Muscle of leg (tissue), 16 donors: ENCODE measurements around the gene KIAA2012. TPM values are rescaled to one million over a fixed set of nuclear protein-coding genes. Genes with fewer than 3 reads are reported as not detected.

ENCODE experiments used
- DNase-seq: peaks from one replicate; pipeline ENCODE4 v3.0.0; 2013
- H3K27ac ChIP-seq: one replicate; pipeline ENCODE4 v1.5.1; 2013; ENCODE audit warnings: mild to moderate bottlenecking, low read length, control low read depth
- H3K27me3 ChIP-seq: one replicate; pipeline ENCODE4 v1.6.1; 2013; ENCODE audit warnings: low read length; ENCODE audit not compliant: control insufficient read depth, insufficient read depth
- H3K36me3 ChIP-seq: one replicate; pipeline ENCODE4 v1.6.1; 2013; ENCODE audit warnings: low read length; ENCODE audit not compliant: control insufficient read depth, insufficient read depth
- H3K4me1 ChIP-seq: one replicate; pipeline ENCODE4 v1.6.1; 2013; ENCODE audit warnings: low read length; ENCODE audit not compliant: control insufficient read depth, insufficient read depth
- H3K4me3 ChIP-seq: one replicate; pipeline ENCODE4 v1.5.1; 2013; ENCODE audit warnings: low read length, control low read depth
- H3K9me3 ChIP-seq: replicated peaks from 2 replicates; pipeline ENCODE4 v1.6.1; 2013; ENCODE audit warnings: low read depth, low read length; ENCODE audit not compliant: control insufficient read depth
- WGBS: methylation state at CpG from one replicate; pipeline ENCODE4 v1.1.5; 2013; ENCODE audit warnings: missing lambda C conversion rate; ENCODE audit not compliant: insufficient coverage; 5-methylcytosine and 5-hydroxymethylcytosine counted together
- long read RNA-seq, 11 donors: transcript quantifications; one replicate each; lab custom pipeline, GENCODE V29; 2026
- polyA plus RNA-seq, 8 donors: library from polyadenylated mRNA; unstranded; fragments of 120-200 nt; gene quantifications; one replicate each; pipeline versions ENCODE4 v1.2.1 to v1.2.3, GENCODE V29; 2013; ENCODE audit warnings: inconsistent platforms in 1 of 8, low replicate concordance in 1 of 8; ENCODE audit not compliant: insufficient read length in 8 of 8, insufficient read depth in 1 of 8
- total RNA-seq: library from RNA; stranded (reverse); fragments of 120-200 nt; gene quantifications from one replicate; pipeline ENCODE4 v1.2.4, GENCODE V29; 2013

Gene KIAA2012
- total RNA-seq, result 0.31 TPM
- under 1 TPM; 0.14 to 0.75 (median 0.22) TPM for polyA plus RNA-seq
- long read RNA-seq, donor 1, result 0 reads
- long read RNA-seq, donor 2, result 0 reads
- long read RNA-seq, donor 3, partial matches to known transcripts, result 153 of 153 reads
- long read RNA-seq, donor 3, other reads (novel, unspliced or antisense), result 0 of 153 reads
- long read RNA-seq, donor 4, result 0 reads
- long read RNA-seq, donor 5, result 0 reads
- long read RNA-seq, donor 6, result 0 reads
- long read RNA-seq, donor 7, result 0 reads
- long read RNA-seq, donor 8, result 0 reads
- long read RNA-seq, donor 9, result 0 reads
- long read RNA-seq, donor 10, result 0 reads
- long read RNA-seq, donor 11, result 0 reads

DNA sequence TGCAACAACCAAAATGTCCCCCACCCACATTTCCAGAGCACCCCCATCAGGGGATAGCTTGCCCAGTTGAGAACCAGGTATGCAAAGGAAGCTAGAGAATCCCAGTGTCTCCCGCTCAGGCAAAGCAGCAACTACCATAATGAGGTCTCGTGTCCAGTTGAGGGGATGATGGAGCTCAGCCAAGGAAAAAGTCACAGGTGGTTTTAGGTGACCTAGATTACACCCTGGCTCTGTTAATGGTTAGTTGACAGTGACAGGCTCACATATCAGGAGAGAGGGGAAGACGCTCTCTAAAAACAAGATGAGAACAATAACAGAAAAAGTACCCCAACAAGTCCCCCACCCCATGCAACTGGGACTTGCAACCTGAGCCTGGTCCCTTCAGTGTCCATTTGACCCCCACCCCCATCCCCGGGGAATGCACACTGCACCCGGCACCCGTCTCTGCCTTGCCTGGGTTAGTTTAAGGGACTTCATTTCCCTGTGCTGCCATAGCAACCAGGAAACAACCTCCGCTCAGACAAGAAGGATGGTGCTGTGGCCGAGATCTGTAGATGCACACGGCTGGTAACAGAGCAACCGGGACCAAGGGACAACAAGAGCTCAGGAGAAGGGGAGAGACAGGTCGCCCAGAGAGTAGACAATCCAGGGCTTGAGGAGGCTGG, at the start of gene KIAA2012:
Gene KIAA2012 (plus strand): TSS at position 519 of the 665 bp plus-strand sequence. CDS start 373 bp downstream, outside the sequence.
- peak; percentile 33 for DNase-seq
- H3K27ac ChIP-seq, result no peak within 1 kb of the TSS
- no peaks in the 10 kb centered on the region for H3K36me3 ChIP-seq
- H3K4me1 ChIP-seq, result peaks cover 8% of the 10 kb centered on the region
- H3K9me3 ChIP-seq, result no peaks in the 10 kb centered on the region
- H3K4me3 ChIP-seq, result no peak within 1 kb of the TSS
- 36% methylated on average over 6 of the region's 11 CpGs for WGBS
- no peaks in the 10 kb centered on the region for H3K27me3 ChIP-seq

DNA sequence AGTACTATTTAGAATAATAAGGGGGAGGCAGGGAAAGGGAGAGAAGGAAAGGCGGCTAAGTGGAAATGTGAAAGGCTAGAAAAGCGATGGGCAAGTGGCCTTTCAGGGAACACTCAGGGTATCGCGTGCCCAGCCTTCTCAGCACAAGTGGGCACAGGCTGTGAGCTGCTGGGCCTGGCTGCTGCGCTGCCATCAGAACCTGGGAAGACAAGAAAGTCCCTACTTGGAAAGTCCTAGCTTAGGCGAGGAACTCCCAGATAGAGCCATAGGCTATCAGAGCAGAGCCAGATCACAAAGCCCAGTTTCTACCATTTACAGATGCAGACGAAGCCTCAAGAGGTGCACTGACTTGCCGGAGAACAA, 49.2 kb upstream of the KIAA2012 start:
- DNase-seq, result no peak
- Histone ChIP-seq H3K27me3 (no peaks in the 10 kb centered on the region), H3K27ac (peak overlapping the region; percentile 9), H3K9me3 (no peaks in the 10 kb centered on the region), H3K4me3 (no peak overlapping the region), H3K36me3 (no peaks in the 10 kb centered on the region), H3K4me1 (peaks cover 18% of the 10 kb centered on the region)
- 57% methylated on average over 7 of the region's 8 CpGs for WGBS

DNA sequence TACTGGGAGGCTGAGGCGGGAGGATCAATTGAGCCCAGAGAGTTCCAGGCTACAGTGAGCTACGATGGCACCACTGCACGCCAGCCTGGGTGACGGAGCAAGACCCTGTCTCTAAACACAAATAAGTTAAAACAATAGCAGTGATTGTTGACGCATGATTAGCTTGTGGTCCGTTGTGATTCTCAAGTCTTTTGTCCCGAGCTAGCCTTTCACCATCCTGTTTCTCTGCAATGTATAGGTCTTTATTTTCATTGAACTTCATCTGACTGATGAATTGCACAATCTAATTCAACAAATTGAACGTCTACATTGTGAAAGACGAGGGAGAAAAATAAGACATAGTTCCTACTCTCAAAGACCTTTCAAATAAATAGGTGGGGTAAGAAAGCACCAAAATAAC, 48.2 kb upstream of the KIAA2012 start:
- DNase-seq, result no peak
- H3K27me3 ChIP-seq, result no peaks in the 10 kb centered on the region
- no peak overlapping the region for H3K27ac ChIP-seq
- no peak overlapping the region for H3K4me3 ChIP-seq
- H3K36me3 ChIP-seq, result no peaks in the 10 kb centered on the region
- H3K9me3 ChIP-seq, result no peaks in the 10 kb centered on the region
- 100% methylated on average over 3 of the region's 9 CpGs for WGBS
- H3K4me1 ChIP-seq, result peaks cover 18% of the 10 kb centered on the region

DNA sequence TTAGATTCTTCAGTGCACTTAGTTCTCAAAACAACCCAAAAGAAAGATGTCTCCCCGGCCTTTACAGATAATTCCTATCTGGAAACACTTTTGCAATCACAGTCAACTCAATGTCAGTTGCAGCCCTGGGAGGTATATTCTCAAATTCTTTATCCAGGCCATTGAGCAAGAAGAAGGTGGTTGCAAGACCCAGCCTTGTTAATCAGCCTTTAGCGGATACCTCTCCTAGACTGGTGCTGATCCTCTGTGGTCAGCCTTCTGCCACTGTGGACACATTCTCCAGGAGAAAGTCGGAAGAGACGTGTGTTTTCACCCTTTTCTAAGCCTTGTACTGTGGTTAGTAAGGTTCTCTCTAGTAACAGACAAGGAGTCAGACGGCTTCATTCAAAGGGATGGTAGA, 47.2 kb upstream of the KIAA2012 start:
- no peak for DNase-seq
- Histone ChIP-seq H3K4me3 (no peak overlapping the region), H3K9me3 (no peaks in the 10 kb centered on the region), H3K36me3 (no peaks in the 10 kb centered on the region), H3K27me3 (no peaks in the 10 kb centered on the region), H3K4me1 (peaks cover 13% of the 10 kb centered on the region), H3K27ac (no peak overlapping the region)
- WGBS, result 80% methylated on average over 1 of the region's 5 CpGs

DNA sequence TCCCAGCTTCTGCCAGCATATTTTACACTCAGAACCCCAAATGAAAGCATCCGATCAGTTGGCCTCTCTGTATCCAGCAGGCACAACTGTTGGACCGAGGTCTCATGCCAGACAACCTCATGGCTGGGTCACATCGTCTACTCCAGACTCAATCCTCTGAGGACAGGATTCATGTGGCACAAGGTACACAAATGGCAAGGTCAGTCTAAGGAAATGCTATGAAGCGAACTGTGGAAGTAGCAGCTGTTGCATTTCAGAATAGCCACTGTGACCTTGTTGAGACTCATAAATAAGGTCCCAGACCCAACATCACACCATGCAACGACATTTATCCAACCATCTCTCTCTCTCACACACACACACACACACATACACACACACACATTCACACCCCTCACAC, 46.5 kb upstream of the KIAA2012 start:
- Histone ChIP-seq H3K9me3 (no peaks in the 10 kb centered on the region), H3K27ac (peak overlapping the region; percentile 53), H3K4me3 (no peak overlapping the region), H3K36me3 (no peaks in the 10 kb centered on the region), H3K27me3 (no peaks in the 10 kb centered on the region), H3K4me1 (peaks cover 13% of the 10 kb centered on the region)
- DNase-seq, result no peak
- 81% methylated on average over 5 of the region's 5 CpGs for WGBS

DNA sequence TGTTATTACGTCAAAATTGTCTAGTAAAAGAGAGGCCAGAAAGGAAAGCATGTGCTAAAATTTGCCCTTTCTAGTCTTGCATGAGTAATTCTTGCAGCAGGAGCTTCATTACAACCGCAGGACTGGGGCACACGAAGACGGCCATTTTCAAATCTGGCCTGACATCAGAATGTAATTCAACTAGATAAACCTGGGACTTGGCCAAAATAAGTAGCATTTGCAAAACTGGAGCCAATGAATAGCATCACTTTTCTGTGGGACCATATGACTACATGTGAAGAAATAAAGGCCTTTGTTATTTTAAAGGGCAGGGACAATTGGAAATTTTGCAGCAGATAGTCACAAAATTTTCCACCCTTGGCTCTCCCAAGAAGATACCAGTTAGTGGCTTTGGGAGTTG, 42.4 kb upstream of the KIAA2012 start:
- peaks cover under 1% of the 10 kb centered on the region for H3K36me3 ChIP-seq
- no peaks in the 10 kb centered on the region for H3K9me3 ChIP-seq
- H3K4me3 ChIP-seq, result no peak overlapping the region
- H3K27ac ChIP-seq, result no peak overlapping the region
- WGBS, result 69% methylated on average over 4 of the region's 4 CpGs
- H3K27me3 ChIP-seq, result peaks cover 22% of the 10 kb centered on the region
- H3K4me1 ChIP-seq, result peaks cover 19% of the 10 kb centered on the region
- DNase-seq, result peak; percentile 35

DNA sequence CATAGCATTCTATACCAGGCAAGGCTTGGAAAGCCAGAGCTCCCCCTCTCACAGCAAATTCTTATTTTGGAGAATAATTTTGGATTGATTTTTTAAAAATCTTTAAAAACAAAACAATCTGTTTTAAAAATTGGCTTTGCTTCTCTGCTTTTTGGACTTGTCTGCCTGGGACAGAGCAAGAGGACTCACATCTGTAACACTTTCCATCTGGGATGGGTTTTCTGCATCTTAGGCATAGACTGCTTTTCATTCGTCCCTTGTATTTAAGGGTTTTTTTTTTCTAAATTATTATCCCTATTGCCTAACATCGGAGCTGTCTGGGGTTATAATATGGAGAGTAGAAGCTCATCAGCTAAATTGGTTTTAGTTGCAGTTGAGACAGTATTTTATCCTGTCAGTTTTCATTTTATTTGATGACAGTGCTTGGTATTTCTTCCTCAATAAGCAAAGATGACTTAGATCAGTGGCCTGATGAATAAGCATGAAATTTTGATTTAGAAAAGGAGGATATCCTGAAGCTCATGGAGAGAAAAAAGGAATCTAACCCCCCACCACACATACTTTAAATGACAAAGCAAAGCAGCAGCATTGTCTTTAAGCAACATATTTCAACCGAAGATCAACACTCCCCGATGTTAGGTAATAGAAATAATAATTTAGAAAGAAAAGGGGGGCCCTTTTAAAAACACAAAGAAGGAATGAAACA, 41.7 kb upstream of the KIAA2012 start:
- peak overlapping the region; percentile 29 for H3K27ac ChIP-seq
- peak; percentile 74 for DNase-seq

DNA sequence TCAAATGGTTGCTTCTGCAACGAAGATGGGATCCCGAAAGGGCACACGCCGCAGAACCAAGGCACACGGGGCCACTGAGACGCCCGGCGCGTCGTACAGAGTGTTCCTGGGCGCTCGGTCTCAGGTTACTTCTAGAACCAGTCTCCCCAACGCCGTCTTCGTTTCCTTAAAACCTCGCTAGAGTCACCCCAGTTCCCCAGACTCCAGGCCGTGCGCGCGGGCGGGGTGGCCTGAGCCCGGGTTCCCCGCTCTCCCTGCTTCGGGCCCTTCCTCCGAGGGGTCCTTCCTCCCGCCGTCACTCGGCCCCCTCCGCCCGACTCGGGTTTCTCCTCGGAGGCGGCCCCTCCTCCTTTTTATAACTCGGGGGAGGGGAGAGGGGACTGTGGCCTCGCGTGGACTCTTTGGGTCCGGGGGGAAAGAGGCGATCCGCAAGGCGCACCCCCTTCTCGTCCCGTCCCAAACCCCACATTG, 40.2 kb upstream of the KIAA2012 start:
- DNase-seq, result peak; percentile 92
- Histone ChIP-seq H3K9me3 (no peaks in the 10 kb centered on the region), H3K4me1 (peaks cover 28% of the 10 kb centered on the region), H3K4me3 (peak overlapping the region; percentile 67), H3K27me3 (peaks cover 34% of the 10 kb centered on the region), H3K27ac (peak overlapping the region; percentile 99), H3K36me3 (peaks cover 7% of the 10 kb centered on the region)
- WGBS, result 0% methylated on average over 31 of the region's 42 CpGs

More for the DNA sequence above, 41.7 kb upstream of the KIAA2012 start:
- peaks cover 5% of the 10 kb centered on the region for H3K36me3 ChIP-seq
- peaks cover 23% of the 10 kb centered on the region for H3K4me1 ChIP-seq
- no peak overlapping the region for H3K4me3 ChIP-seq
- H3K9me3 ChIP-seq, result no peaks in the 10 kb centered on the region
- WGBS, result no CpG with 5 or more reads among the region's 4 CpGs
- H3K27me3 ChIP-seq, result peaks cover 29% of the 10 kb centered on the region

DNA sequence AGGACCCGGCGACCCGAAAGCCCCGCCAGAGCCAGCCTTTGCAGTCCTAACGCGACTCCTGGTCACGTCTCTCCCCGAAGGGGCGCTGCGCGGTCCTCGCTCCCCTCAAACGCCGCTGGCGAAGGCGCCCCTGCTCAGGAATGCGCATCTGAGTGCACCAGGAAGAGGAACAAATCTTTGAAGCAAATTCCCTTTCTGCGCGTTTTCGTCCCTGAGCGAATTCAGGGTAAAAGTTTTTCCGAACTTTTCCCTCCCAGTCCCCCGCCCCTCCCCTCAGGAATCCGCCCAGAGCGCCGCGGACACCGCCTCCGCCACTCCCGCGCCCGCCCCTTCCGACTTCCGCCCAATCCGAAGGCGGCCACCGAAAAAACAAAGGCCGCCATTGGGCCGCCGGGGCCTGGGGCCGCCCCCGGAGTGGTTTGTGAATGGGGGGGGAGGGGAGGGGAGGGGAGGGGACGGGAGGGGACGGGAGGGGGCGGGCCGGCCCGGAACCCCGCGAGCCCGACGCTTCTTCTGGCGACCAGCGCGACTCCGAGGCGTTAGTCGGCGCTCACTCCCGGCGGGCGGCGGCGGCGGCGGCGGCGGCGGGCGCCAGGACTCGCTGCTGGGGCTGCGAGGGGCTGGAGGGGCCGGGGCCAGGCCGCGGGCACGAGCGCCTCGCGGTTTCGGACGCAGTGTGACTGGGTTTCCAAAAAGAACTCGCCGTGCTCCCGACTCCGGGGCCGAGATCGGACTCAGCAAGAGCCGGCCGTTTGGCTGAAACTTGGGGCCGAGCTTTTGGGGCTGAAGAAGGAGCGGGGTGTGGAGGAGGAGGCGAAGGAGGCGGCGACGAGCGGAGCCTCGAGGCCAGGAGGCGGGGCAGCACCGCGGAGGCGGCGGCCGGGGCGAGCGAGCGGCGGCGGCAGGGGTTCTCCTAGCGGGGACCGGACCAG, 39.5 kb upstream of the KIAA2012 start, which contains the start of gene FZD7:
Gene FZD7 (plus strand): TSS at position 539 of the 932 bp plus-strand sequence. CDS start 793 bp downstream, outside the sequence.
- H3K4me1 ChIP-seq, result peaks cover 28% of the 10 kb centered on the region
- WGBS, result under 1% methylated on average over 87 of the region's 109 CpGs

More for the DNA sequence above, 39.5 kb upstream of the KIAA2012 start, which contains the start of gene FZD7:
- H3K27me3 ChIP-seq, result peaks cover 34% of the 10 kb centered on the region
- peaks cover 7% of the 10 kb centered on the region for H3K36me3 ChIP-seq
- peak; percentile 98 for DNase-seq
- H3K4me3 ChIP-seq, result peak within 1 kb of the TSS; percentile 74
- peak within 1 kb of the TSS; percentile 99 for H3K27ac ChIP-seq
- no peaks in the 10 kb centered on the region for H3K9me3 ChIP-seq
